GM12878 (cell line): ENCODE data around the gene THADA.

ENCODE experiments used
- BHLHE40 ChIP-seq, 2 experiments: fragments of 450-650 bp in 1 of 2; IDR thresholded peaks; 2 replicates each; pipeline ENCODE4 v1.6.1; 2011 to 2017; ENCODE audit warnings: low read depth in 2 of 2, borderline replicate concordance in 1 of 2, improper control_type of control experiment in 1 of 2, low read length in 1 of 2, mild to moderate bottlenecking in 1 of 2
- CTCF ChIP-seq, 3 experiments: IDR thresholded peaks in 2 of 3; conservative IDR thresholded peaks in 1 of 3; 2 replicates each; pipeline ENCODE4 v1.5.1; 2011; ENCODE audit warnings: low read depth in 3 of 3, low read length in 3 of 3, mild to moderate bottlenecking in 3 of 3, control low read depth in 2 of 3, moderate library complexity in 2 of 3, inconsistent platforms in 1 of 3, mixed read lengths in 1 of 3; ENCODE audit not compliant: control insufficient read depth in 2 of 3, insufficient read depth in 1 of 3; ENCODE audit errors: extremely low read depth in 1 of 3
- EZH2 ChIP-seq: IDR thresholded peaks from 2 replicates; pipeline ENCODE4 v1.6.1; 2012; ENCODE audit warnings: low read depth, mild to moderate bottlenecking, control low read depth, inconsistent platforms, low read length, borderline replicate concordance; ENCODE audit not compliant: control insufficient read depth
- HDAC2 ChIP-seq: fragments of 200-600 bp; sonication (generic); IDR thresholded peaks from 2 replicates; pipeline ENCODE4 v1.6.1; 2017
- HDAC6 ChIP-seq: fragments of 200-600 bp; sonication (generic); IDR thresholded peaks from one replicate; pipeline ENCODE4 v1.8.0; 2017; ENCODE audit warnings: antibody characterized with exemption; ENCODE audit not compliant: unreplicated experiment
- MYC ChIP-seq: IDR thresholded peaks from 2 replicates; pipeline ENCODE4 v1.6.1; 2011; ENCODE audit warnings: mild to moderate bottlenecking, low read length, moderate library complexity, inconsistent platforms; ENCODE audit not compliant: insufficient read depth, insufficient replicate concordance, insufficient read length, severe bottlenecking
- PBX3 ChIP-seq: IDR thresholded peaks from 2 replicates; pipeline ENCODE4 v1.6.1; 2011; ENCODE audit warnings: mild to moderate bottlenecking, low read depth, low read length, moderate library complexity; ENCODE audit not compliant: insufficient replicate concordance
- POLR2A ChIP-seq: IDR thresholded peaks from 2 replicates; pipeline ENCODE4 v1.6.1; 2011; ENCODE audit warnings: low read depth, mild to moderate bottlenecking, low read length
- RAD21 ChIP-seq: IDR thresholded peaks from 2 replicates; pipeline ENCODE4 v1.6.1; 2011; ENCODE audit warnings: mild to moderate bottlenecking, low read depth, low read length, moderate library complexity; ENCODE audit not compliant: insufficient read depth
- SKIL ChIP-seq: fragments of 450-650 bp; IDR thresholded peaks from 2 replicates; pipeline ENCODE4 v1.6.1; 2017; ENCODE audit warnings: mild to moderate bottlenecking, low read depth, inconsistent platforms; ENCODE audit not compliant: poor library complexity, severe bottlenecking
- SMAD1 ChIP-seq: fragments of 450-650 bp; IDR thresholded peaks from 2 replicates; pipeline ENCODE4 v1.6.1; 2018; ENCODE audit warnings: mild to moderate bottlenecking, low read depth; ENCODE audit not compliant: partially characterized antibody
- SP1 ChIP-seq: IDR thresholded peaks from one replicate; pipeline ENCODE4 v1.6.1; 2011; ENCODE audit warnings: low read depth, low read length
- USF2 ChIP-seq: IDR thresholded peaks from 2 replicates; pipeline ENCODE4 v1.6.1; 2011; ENCODE audit warnings: low read depth, low read length, improper control_type of control experiment, borderline replicate concordance

- TF ChIP-seq RAD21 (no peak), POLR2A (no peak), EZH2 (no peak), BHLHE40 (IDR thresholded peaks at IDR 0.05; ENCODE audit: borderline replicate concordance in 1 of 2, low read depth in 2 of 2, low read length in 1 of 2) (no peak), SKIL (no peak), USF2 (no peak), CTCF (IDR thresholded peaks at IDR 0.05 in 2 of 3, conservative IDR thresholded peaks at IDR 0.05 in 1 of 3; ENCODE audit: control insufficient read depth in 2 of 3, extremely low read depth in 1 of 3, insufficient read depth in 1 of 3, low read depth in 3 of 3, low read length in 3 of 3) (no peak), HDAC6 (no peak), HDAC2 (no peak), SP1 (no peak), SMAD1 (no peak), MYC (no peak), PBX3 (no peak)
Measured at GRCh38 chr2:43475137-43475846, 120.5 kb downstream of the THADA start.
